HG02798 (cell line): Measurements from ENCODE around the gene TSPO2.

Source experiments
- ATAC-seq: cut with Tn5 transposase; IDR thresholded peaks from one replicate; pipeline ENCODE4 v1.9.1; 2021; ENCODE audit warnings: mild to moderate bottlenecking; ENCODE audit not compliant: unreplicated experiment, poor library complexity

Gene TSPO2

GRCh38 chr6:41047745-41048732 is 5.8 kb downstream of the TSPO2 start:
- ATAC-seq: no peak

GRCh38 chr6:41049521-41049920 is 7.3 kb downstream of the TSPO2 start:
- no peak for ATAC-seq

DNA sequence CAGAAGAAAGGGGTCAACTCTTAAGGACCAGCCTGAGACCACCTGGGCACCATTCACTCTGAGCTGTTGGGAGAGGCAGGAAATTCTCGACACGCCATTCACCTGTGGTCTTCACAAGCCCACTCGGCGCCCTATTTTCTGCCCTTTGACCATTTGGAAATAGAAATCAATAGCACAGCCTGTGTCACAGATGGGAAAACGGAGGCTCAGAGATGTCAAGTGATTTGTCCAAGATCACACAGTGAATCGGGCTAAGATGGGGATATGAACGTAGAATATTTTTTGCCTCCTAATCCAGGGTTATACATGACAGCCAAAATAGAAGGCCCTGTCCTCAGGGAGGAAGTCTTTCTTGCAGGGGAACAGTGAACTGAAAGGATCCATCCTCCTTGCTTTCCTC is 7.7 kb downstream of the TSPO2 start:
- ATAC-seq: no peak

- ATAC-seq: no peak
These were observed 8.3 kb downstream of the TSPO2 start for GRCh38 chr6:41050536-41050935.

- no peak for ATAC-seq
These were observed 9.6 kb downstream of the TSPO2 start for GRCh38 chr6:41051873-41052272.

DNA sequence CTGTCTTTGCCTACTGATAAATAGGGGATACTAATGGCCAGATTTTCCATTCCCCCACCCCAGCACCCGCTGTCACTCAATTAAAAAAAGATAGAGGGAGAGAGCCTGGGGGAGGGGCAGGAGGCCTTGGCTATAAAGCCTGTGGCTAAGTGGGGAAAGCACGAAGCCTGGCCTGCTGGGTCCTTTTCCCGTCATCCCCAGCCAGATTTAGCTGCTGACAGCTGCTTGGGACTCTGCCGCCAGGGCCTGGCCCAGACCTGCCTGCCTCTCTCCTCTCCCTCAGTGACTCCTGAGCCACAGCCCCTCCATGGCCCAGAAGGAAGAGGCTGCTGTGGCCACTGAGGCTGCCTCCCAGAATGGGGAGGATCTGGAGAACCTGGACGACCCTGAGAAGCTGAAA is 10.8 kb downstream of the TSPO2 start, which contains the start of gene APOBEC2:
Gene APOBEC2 (plus strand): TSS at position 162 of the 400 bp plus-strand sequence. CDS start 146 bp downstream, at position 308.
- ATAC-seq: no peak

DNA sequence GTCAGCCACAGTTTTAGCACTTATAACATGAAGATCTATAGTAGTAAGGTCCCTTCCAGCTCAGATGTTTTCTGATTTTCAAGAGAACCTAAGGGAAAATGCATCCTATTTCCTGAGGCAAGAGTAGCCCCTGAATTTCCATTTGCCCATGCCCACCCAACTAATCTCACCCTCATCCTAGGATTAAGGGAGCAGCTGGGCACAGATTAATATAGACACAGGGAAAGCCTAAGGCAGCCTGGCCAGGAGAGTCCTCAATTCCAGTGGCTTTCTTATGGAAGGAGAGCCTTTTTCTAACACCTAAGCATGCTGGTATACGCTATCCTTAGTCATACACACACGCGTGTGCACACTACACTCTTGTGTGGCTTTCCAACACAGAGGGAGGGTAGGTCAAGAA is 12.2 kb downstream of the TSPO2 start:
- ATAC-seq: no peak

DNA sequence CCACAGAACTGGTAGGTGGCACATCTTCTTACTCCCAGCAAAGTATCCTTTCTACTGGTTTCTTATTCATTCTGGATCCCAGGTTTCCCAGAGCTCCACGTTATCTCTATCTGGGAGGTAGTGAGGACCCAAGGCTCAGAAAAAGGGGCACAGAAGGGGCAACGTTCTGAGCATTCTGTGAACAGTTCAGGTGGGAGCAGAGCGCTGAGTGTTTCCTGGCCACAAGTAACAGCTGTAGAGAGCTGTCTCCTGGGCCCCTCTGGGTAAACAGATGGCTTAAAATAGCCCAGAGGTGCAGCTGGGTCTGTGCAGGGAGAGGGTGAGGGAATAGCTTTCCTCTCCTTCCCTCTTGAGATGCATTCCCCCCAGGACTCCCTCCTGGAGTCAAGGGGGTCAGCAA is 12.9 kb downstream of the TSPO2 start:
- ATAC-seq: no peak

DNA sequence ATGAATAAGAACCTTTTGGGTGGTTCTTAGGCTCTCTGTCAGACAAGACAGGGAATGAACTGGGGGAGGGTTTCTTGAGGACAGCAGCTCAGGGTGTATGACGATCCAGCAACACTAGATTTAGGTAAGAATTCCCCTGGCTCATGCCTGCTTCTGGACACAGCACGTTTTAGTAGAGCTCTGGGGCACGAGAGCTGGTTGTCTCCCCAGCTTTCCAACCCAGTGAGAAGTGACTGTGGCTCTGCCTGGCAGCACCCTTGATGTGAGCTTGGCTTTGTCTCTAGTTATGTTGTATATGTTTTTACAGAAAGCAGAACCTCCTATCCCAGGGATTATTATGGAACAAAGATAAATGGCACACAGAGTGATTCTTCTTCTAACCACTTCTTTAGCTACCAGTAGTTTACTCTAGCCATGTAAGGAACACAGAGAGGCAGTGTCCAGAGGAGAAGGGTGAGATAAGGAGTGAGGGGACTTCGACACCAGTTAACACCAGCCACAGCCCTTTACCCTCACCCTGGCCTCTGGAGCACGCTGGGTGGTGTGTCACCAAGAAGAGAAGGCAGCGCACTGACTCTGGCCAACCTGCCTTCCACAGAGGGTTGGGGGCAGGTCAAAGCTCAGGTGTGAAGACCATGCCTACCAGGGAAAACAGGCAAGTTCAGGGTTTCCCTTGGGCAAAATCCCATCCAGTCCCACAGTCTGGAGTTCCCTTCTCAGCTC is 14.7 kb downstream of the TSPO2 start:
- no peak for ATAC-seq

GRCh38 chr6:41058783-41059181 is 16.5 kb downstream of the TSPO2 start:
- no peak for ATAC-seq

- no peak for ATAC-seq
These were observed 17.3 kb downstream of the TSPO2 start for GRCh38 chr6:41059556-41059955.

GRCh38 chr6:41061196-41061726 is 19.0 kb downstream of the TSPO2 start:
- no peak for ATAC-seq

GRCh38 chr6:41062056-41062455 is 19.8 kb downstream of the TSPO2 start:
- no peak for ATAC-seq

DNA sequence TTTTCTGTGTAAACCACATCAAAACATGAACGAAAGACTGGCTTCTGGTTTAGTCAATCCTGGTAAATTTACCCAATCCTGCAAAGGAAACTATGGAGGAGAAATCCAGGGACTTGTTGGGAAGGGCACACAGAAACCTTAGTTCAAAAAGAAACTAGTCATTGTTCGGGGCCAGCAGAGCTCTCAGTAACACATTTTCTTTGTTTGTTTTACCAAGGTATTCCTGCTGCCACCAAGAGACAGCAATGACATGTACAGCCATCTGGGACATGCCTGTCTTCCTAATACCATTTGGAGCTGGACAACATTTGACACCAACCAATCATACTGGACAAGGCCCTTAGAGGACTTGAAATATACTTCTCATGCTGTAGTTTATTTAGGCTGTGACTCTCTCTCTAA is 21.6 kb downstream of the TSPO2 start:
- ATAC-seq: no peak

DNA sequence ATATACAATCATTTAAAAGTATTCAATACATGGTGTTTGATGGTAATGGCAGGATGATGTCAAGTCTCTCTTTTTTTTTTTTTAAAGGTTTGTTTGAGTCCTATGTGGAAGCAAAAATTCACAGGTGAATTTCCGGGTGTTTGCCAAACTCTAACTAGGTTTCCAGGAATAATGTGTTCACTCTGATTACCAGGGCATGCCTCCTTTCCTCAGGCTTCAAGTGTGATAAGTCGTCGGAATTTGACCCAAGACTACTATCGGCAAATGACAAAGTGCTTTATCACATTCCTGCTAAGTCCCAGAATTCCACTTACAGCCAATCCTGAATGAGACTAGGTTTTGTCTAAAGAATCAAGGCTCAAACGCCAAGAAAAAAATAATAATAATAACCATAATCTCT is 22.6 kb downstream of the TSPO2 start:
- no peak for ATAC-seq

GRCh38 chr6:41065550-41066026 is 23.3 kb downstream of the TSPO2 start:
- no peak for ATAC-seq

DNA sequence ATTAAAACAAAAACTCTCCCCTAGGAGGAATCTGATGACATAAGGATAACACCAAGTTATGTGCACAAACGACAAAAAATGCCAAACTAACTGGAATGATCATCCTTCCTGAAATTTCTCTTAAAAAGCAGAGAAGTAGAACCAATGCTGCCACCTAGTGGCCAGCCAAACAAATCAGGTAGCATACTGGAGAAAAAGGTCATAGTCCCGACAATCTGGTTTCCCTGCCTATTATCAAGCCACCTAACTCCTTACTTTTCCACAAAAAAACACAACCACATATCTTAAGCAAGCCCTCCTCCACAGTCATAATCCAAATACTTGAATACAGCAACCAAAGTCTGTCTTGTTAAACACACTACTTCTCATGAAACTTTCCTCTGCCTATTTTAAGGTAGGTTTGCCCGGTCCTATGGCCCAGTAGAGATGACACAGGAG is 24.6 kb downstream of the TSPO2 start:
- ATAC-seq: no peak

DNA sequence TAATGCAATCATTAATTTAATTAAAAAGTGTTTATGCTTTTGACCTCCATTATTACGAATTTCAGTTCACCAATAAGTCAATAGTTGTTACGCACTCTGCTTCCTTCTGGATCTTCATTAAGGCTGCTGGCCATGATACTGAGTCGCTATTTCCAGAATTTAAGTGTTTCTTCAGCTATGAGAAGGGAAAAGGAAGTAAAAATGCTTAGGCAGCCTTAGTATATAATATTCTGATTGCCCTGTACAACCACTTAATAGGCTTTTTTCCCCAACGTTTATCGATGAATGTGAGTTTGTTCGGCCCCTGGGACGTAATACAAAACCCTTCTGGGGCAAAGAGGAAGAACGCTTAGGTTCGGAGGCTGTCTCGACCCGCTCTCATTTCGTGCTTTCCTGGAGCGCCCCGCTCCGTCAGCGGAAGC is 29.2 kb downstream of the TSPO2 start:
- no peak for ATAC-seq

- peak; percentile 69 for ATAC-seq
These were observed 29.9 kb downstream of the TSPO2 start, which contains the start of gene OARD1 for GRCh38 chr6:41071923-41072835. Gene OARD1 (minus strand): TSS chr6:41072356. CDS start chr6:41071634, 722 bp downstream.

- peak; percentile 67 for ATAC-seq
These were observed 30.6 kb downstream of the TSPO2 start, which contains the start of gene NFYA for GRCh38 chr6:41072836-41073202. Gene NFYA (plus strand): TSS chr6:41072974. CDS start chr6:41079090, 6,116 bp downstream.
